Stimulated activated CD8-positive, alpha-beta memory T cell treated with anti-CD3 and anti-CD28 coated beads, Interleukin-7, amount 100 ng/mL, for 48 hours (primary cell): Measurements from ENCODE around the gene S100A12.

Source experiments
- DNase-seq, 2 donors: peaks; one replicate each; pipeline ENCODE4 v3.0.0-alpha.2; 2020; ENCODE audit warnings: low read depth in 1 of 2; ENCODE audit errors: extremely low read depth in 1 of 2

Gene S100A12

DNA sequence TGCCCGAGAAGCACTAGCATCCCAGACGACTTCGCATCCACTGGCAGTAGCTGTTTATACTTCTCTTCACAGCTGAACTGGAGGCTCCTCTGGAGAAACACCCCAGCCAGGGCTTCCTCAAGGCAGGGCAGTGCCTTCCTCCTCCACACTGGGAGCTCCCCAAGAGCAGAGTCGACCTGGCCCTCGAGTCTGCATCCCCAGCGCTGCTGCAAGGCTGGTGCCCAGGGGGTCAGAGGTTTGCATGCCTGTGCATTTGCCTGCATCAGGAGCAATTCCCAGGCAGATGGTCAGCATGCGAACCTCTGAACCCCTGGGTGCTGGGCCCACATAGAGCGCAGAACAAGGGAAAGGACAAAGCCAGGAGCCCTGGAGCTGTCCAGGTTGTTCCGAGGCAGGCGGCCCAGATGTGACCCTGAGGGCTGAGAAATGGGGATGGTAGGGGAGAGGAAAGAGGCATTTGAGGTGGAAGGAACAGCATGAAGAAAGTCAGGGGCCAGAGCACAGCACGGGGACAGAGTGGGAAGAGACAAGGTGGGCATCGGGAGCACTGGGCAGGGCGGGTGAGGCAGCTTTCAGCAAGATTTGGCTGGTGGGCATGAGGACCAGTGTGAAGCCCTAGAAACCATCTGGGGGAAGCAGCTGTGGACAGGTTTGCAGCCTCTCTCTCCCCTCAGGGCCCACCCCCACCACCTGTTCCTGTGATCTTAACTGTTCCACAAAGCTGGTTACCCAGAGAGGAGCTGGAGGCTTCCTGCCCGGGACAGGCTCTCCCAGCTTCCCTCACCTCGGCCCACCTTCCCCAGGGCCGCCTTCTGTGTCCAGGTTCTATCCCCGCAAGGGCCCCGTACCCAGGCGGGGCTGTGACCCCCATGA lies 21.9 kb upstream of the S100A12 start:
- no peak for DNase-seq

- DNase-seq: no peak
These were observed 21.0 kb upstream of the S100A12 start for GRCh38 chr1:153396461-153396860.

DNA sequence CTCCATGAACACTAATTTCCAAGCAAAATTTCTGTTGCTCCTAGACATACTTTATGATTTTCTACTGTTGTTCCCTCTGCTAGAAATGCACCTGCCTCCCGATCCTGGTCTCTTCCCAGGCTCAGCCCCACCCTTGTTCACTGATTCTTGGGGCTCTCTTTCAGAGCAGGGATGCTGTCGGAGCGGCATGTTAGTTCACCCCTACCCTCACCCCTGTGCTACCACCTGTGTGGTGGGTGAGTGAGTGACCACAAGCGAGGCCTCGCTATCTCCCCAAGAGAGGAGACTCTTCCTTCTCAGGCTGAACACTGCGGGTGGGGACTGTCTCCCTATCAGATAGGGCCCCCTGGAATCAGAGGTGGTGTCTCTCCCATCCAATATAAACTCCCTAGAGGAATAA lies 20.4 kb upstream of the S100A12 start:
- no peak for DNase-seq

DNA sequence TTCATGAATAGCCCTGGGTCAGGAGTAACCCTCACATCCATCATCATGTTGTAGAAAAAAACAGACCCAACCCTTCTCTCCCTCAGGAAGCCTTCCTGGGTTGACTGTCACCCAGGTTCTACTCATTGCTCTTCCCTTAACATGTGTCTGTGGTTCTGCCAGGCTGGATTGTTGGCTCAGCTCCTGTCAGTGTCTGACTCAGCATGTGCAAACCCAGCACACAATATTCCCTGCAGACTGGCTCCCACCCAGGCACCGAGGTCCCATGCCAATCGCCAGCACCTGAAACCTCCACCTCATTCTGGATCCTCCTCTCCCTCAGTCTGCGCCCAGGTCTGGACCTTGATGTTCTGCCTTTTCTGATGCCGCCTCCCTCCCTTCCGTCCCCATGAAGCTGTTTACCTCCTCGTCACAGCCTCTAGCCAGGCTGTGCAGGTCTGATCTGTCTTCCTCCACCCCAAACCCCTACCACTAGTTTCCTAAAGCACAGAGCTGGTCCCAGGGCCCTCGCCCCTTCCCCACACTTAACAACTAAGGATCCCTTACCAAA lies 19.8 kb upstream of the S100A12 start:
- DNase-seq: no peak

DNA sequence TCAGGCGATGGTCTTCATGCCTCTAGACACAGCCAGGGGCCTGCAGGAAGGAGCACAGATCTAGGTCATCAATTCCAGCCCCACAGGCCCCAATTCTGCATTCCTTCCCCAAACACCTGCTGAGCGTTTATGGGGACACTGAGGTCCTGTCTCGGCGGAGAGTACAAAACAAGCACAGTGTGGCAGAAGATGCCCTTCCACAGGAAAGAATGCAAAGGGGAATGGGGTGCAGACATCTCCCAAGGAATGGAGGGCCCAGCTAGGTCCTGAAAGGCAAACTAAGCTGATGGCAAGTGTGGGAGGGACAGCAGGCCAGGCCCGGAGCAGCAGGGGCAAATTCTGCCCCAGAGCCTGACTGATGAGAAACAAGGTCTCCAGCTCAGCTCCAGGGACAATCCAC lies 19.0 kb upstream of the S100A12 start:
- no peak for DNase-seq

DNA sequence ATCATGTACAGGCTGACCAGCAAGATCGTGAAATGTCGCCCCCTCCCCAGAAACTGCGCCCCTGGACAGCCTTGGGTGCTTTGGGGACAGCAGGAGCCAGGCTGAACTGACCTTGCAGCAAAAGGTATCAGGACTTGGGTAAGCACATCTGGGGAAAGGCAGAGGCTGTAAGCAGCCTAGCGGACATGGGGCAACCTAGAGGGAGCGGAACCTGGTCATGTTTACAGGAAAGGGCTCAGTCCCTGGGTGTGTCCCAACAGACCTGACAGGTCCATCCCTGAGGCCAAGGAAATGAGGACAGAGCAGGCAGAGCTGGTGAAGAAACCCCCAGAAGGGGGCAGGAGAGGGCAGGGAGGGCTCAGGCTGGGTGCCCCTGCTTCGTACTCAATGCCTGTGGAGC lies 18.5 kb upstream of the S100A12 start:
- DNase-seq: no peak

DNA sequence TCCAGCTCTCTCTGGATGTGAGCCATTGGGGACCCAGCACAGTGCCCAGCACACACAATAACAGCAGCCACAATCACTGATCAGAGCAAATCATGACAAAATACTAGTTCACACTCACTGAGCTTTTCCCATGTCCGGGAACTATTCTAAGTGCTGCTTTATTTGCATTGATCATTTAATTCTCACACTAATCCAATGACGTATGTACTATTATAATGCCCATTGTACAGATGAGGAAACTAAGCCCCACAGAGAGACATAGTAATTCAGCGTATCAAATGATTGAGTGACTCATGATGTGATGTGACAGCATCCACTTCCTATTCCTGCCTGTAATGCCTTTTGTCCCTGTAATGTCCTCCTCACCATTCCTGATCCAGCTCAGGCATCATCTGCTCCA lies 17.4 kb upstream of the S100A12 start:
- DNase-seq: no peak

DNA sequence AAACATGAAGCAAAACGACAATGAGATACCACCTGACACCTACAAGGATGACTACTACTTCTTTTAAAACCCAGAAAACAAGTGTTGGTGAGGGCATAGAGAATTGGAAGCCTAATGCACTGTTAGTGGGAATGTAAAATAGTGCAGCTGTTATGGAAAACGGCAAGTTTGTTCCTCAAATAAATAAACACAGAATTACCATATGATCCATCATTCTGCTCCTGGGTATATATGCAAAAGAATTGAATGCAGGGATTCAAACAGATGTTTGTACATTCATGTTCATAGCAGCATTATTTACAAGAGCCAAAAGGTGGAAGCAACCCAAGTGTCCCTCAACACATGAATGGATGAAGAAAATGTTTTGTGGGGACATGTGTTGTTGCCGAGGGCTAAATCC lies 16.8 kb upstream of the S100A12 start:
- DNase-seq: no peak

DNA sequence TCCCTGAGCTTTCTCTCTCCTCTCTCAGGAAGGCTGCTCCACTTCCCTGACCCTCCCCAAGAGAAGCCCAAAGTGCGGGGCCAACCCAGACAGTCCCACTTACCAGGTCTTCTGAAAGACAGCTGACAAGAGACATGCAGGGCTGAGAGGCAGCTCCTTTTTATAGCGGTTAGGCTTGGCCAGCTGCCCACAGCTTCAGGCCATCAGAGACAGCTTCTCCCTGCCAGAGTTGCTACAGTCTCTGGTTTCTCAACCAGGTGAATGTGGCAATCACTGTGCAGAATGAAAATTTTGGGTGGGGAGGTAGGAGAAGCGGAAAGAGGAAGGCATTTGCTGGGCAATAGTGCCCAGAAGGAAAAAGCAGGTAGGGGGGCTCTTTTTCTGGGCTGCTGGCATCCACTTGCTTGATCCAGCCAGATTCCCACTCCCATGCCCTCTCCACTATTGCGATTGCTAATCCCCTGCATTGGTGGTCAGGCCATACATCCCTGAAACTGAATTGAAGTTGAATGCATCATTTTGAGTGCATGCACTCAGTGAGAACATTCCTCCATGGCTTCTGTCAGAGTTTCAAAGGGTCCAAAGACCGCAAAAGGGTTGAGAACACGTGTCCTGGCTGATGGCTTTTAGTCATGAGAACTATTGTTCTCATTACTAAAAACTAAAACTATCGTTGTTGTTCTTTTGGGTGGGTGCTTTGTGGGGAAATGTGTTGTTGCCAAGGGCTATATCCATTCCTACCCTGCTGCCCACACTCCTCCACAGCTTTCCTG lies 15.7 kb upstream of the S100A12 start, which contains the start of gene S100A8:
Gene S100A8 (minus strand): TSS at position 136 of the 773 bp plus-strand sequence. CDS start 538 bp downstream, outside the sequence.
- DNase-seq: no peak

DNA sequence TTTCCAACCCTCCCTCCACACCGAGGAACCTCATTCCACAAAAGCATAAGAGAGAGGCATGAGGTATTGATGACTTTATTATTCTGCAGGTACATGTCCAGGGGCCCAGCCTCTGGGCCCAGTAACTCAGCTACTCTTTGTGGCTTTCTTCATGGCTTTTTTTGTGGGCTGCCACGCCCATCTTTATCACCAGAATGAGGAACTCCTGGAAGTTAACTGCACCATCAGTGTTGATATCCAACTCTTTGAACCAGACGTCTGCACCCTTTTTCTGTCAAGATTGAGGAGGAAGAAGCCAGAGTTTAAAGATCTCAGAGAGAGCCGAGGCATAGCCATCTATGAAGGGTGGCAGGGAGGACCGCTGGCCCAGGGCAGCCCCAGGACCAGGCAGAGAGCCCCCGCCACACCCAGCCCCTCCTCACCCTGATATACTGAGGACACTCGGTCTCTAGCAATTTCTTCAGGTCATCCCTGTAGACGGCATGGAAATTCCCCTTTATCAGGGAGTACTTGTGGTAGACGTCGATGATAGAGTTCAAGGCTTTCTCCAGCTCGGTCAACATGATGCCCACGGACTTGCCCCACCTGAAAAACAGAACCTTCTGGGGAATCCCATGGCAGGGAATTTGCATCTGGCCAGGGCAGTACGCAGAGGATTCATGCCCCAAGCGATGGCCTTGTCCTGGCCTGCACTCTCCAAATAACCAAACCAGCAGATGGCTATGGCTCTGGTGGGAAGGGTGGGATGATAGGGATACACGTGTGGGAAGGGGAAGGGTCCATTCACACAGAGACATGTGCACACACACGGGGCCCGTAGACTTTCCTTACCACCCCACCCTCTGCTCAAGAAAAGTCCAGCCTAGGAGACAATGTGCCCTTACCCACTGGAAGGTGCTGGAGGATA lies 14.8 kb upstream of the S100A12 start:
- DNase-seq: no peak

GRCh38 chr1:153389401-153389800 lies 14.0 kb upstream of the S100A12 start:
- DNase-seq: no peak

DNA sequence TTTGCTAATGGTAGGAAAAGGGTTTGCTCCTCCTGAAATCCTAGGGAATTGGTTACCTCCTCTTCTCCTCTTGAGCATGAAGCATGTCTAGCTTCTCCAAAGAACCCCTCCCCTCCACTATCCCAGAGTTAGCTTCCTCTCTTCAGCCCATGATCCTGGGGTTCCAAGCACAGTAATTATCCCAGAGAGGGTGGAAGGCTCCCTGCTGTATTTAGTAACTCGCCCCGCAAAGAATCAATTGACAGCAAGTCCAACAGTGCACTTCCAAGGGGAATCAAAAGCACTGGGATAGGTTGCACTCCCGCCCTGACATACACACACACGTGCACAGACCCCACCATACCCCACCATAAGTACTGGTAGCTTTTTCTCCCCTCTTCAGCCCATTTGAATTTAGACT lies 12.4 kb upstream of the S100A12 start:
- DNase-seq: no peak

DNA sequence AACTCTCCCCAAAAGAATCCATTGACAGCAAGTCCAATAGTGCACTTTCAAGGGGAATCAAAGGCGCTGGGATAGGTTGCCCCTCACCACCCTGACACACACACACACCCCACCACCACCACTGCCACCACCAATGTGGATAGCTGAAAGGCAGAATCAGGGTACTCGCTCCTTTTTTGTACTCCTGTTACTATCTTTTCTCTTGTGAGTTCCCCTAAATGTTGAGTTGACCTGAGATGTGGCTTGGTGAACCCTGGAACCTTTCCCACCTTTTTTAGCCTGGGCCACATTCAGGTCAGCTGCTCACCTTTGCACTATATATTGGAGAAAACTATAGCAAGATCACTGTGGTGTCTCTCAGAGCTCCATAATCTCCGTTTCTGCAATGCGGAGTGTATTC lies 11.6 kb upstream of the S100A12 start:
- no peak for DNase-seq

GRCh38 chr1:153386500-153386901 lies 11.1 kb upstream of the S100A12 start:
- DNase-seq: no peak

- DNase-seq: no peak
These were observed 9.6 kb upstream of the S100A12 start for GRCh38 chr1:153384958-153385580.

- DNase-seq: no peak
These were observed 5.3 kb upstream of the S100A12 start for GRCh38 chr1:153380711-153381110.

DNA sequence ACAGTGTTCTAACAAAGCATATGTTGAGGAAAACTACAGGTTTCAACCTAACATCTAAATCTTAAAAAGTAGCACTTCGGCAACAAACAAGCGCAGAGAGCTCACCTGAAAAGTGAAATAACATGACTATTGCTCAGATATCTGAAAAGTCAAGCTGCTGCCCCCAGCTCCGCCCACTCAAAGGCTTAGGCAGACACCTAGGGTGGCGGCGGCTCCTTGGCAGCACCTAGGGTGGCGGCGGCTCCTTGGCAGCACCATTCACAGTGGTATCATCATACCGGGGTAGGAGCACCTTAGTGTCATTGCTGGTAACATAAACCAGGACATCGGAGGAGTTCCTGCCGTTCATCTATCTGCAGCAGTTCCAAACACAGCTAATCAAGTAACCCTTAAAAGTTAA lies 4.2 kb upstream of the S100A12 start:
- DNase-seq: no peak

- no peak for DNase-seq
These were observed 1.4 kb downstream of the S100A12 start for GRCh38 chr1:153374071-153374470.

DNA sequence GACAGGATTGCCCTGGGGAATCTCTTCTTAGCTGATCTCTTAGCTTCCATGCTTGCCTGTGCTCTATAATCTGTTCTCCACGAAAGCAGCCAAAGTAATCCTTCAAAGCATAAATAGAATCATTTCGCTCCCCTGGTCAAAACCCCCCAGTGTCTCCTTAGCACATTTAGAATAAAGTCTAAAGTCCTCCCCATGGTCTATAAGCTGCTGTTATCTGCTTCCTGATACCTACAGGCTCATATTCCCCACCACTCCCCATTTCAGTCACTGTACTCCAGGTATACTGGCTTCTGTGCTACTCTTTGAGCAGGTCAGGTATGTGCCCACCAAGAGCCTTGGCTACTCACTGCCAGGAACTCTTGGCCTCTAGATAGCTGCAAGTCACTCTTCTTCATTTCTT lies 2.9 kb downstream of the S100A12 start:
- DNase-seq: no peak

- no peak for DNase-seq
These were observed 4.2 kb downstream of the S100A12 start for GRCh38 chr1:153371231-153371630.
